ENCODE data around the gene HSPB9.
A peak's percentile ranks its signal among the peaks of the same experiment; 100 is the strongest.
"Not testable (repeated sequence)": the region's sequence is repeated elsewhere in the genome, so short reads cannot be mapped to it uniquely, and the experiment has no call there.

Gene HSPB9

GRCh38 chr17:42120161-42120769 lies 2.3 kb upstream of the HSPB9 start:
- DNase-seq, result no peak

- peak; percentile 72 for DNase-seq
These were observed 1.5 kb upstream of the HSPB9 start, which contains the start of gene KAT2A for GRCh38 chr17:42120770-42121769. KAT2A (minus strand) TSS chr17:42121367; CDS start chr17:42121304, 63 bp downstream.

GRCh38 chr17:42124256-42124655 lies 1.7 kb downstream of the HSPB9 start:
- DNase-seq, result no peak

- DNase-seq, result no peak
These were observed 3.0 kb downstream of the HSPB9 start for GRCh38 chr17:42125565-42125964.

- no peak for DNase-seq
These were observed 4.2 kb downstream of the HSPB9 start for GRCh38 chr17:42126836-42127235.

GRCh38 chr17:42127414-42127813 lies 4.8 kb downstream of the HSPB9 start:
- no peak for DNase-seq

GRCh38 chr17:42129109-42129837 lies 6.7 kb downstream of the HSPB9 start:
- DNase-seq, result no peak

- DNase-seq, result no peak
These were observed 7.8 kb downstream of the HSPB9 start for GRCh38 chr17:42130310-42130936.

- no peak for DNase-seq
These were observed 8.6 kb downstream of the HSPB9 start for GRCh38 chr17:42131232-42131631.

GRCh38 chr17:42131981-42132432 lies 9.4 kb downstream of the HSPB9 start:
- DNase-seq, result no peak

GRCh38 chr17:42132941-42133340 lies 10.3 kb downstream of the HSPB9 start:
- no peak for DNase-seq

GRCh38 chr17:42133461-42134041 lies 10.9 kb downstream of the HSPB9 start:
- DNase-seq, result peak; percentile 60

GRCh38 chr17:42135151-42135550 lies 12.5 kb downstream of the HSPB9 start:
- no peak for DNase-seq

GRCh38 chr17:42135664-42136653 lies 13.4 kb downstream of the HSPB9 start:
- DNase-seq, result peak; percentile 13

GRCh38 chr17:42136654-42137051 lies 14.0 kb downstream of the HSPB9 start:
- DNase-seq, result no peak

- DNase-seq, result no peak
These were observed 16.3 kb downstream of the HSPB9 start for GRCh38 chr17:42138749-42139492.

GRCh38 chr17:42140690-42141089 lies 18.1 kb downstream of the HSPB9 start:
- not testable (repeated sequence) for DNase-seq

GRCh38 chr17:42141382-42141781 lies 18.8 kb downstream of the HSPB9 start:
- no peak for DNase-seq

- DNase-seq, result no peak
These were observed 19.8 kb downstream of the HSPB9 start for GRCh38 chr17:42142371-42142896.

GRCh38 chr17:42143138-42143537 lies 20.5 kb downstream of the HSPB9 start:
- not testable (repeated sequence) for DNase-seq

All from NCI-H1092 treated with DMSO at 0.1 percent for 48 hours (cell line).